AG09309 (cell line): ENCODE results near the gene NUDT4.
"Not testable (repeated sequence)": the region's sequence is repeated elsewhere in the genome, so short reads cannot be mapped to it uniquely, and the experiment has no call there.

Experiments
- DNase-seq: peaks from one replicate; pipeline ENCODE4 v3.0.0-alpha.2; 2010; ENCODE audit warnings: low read depth
- H3K4me3 ChIP-seq: 2 replicates; pipeline ENCODE4 v1.5.1; 2011; ENCODE audit warnings: mild to moderate bottlenecking, low read depth, low read length, moderate library complexity; ENCODE audit not compliant: control insufficient read depth
- CTCF ChIP-seq: IDR thresholded peaks from 2 replicates; pipeline ENCODE4 v1.5.1; 2011; ENCODE audit warnings: mild to moderate bottlenecking, low read depth, low read length, inconsistent platforms; ENCODE audit not compliant: insufficient read depth, control insufficient read depth; ENCODE audit errors: missing control alignments

The NUDT4 gene

GRCh38 chr12:93393425-93393824 lies 15.7 kb downstream of the NUDT4 start:
- no peak for TF ChIP-seq CTCF
- no peak overlapping the region for H3K4me3 ChIP-seq
- no peak for DNase-seq

- no peak overlapping the region for H3K4me3 ChIP-seq
- no peak for TF ChIP-seq CTCF
- no peak for DNase-seq
Observed at GRCh38 chr12:93397412-93397811, 19.7 kb downstream of the NUDT4 start.

- DNase-seq, H3K4me3 ChIP-seq: not testable (repeated sequence)
Observed at GRCh38 chr12:93399183-93399863, 21.6 kb downstream of the NUDT4 start.

- TF ChIP-seq CTCF = no peak
- no peak for DNase-seq
- no peak overlapping the region for H3K4me3 ChIP-seq
Observed at GRCh38 chr12:93402333-93403311, 24.9 kb downstream of the NUDT4 start.

- no peak for DNase-seq
- H3K4me3 ChIP-seq = no peak overlapping the region
- TF ChIP-seq CTCF = no peak
Observed at GRCh38 chr12:93403988-93404803, 26.5 kb downstream of the NUDT4 start.

- no peak for TF ChIP-seq CTCF
- H3K4me3 ChIP-seq = no peak overlapping the region
- no peak for DNase-seq
Observed at GRCh38 chr12:93404961-93405849, 27.5 kb downstream of the NUDT4 start.
